Left lung (tissue), 10 donors: Measurements from ENCODE around the gene AGTR1. TPM values are rescaled to one million over a fixed set of nuclear protein-coding genes. Genes with fewer than 3 reads are reported as not detected.

Experiments
- ATAC-seq: fragments of 200-7000 bp; cut with Tn5 transposase; one replicate; pipeline ENCODE4 v1.9.1; 2020; ENCODE audit warnings: moderate library complexity
- DNase-seq, 4 donors: peaks; one replicate each; pipeline ENCODE4 v3.0.0-alpha.2; 2013 to 2020
- H3K27ac ChIP-seq, 2 donors: fragments of 200-600 bp; sonication (generic) in 1 of 2; one replicate each; pipeline versions ENCODE4 v1.5.0 to v1.8.0; 2020 to 2021
- H3K27me3 ChIP-seq, 2 donors: fragments of 200-600 bp; sonication (generic) in 1 of 2; one replicate each; pipeline versions ENCODE4 v1.5.0 to v1.8.0; 2020 to 2021
- H3K36me3 ChIP-seq, 2 donors: fragments of 200-600 bp; sonication (generic) in 1 of 2; one replicate each; pipeline versions ENCODE4 v1.5.0 to v1.8.0; 2020 to 2021
- H3K4me1 ChIP-seq, 2 donors: fragments of 200-600 bp; one replicate each; pipeline ENCODE4 v1.8.0; 2021
- H3K4me3 ChIP-seq, 2 donors: fragments of 200-600 bp; sonication (generic) in 1 of 2; one replicate each; pipeline versions ENCODE4 v1.5.0 to v1.8.0; 2020 to 2021; ENCODE audit warnings: mild to moderate bottlenecking in 1 of 2
- H3K9me3 ChIP-seq, 2 donors: fragments of 200-600 bp; sonication (generic) in 1 of 2; one replicate each; pipeline versions ENCODE4 v1.5.0 to v1.8.0; 2020 to 2021
- CTCF ChIP-seq, 2 donors: fragments of 200-600 bp; sonication (generic) in 1 of 2; IDR thresholded peaks; one replicate each; pipeline versions ENCODE4 v1.5.0 to v1.8.0; 2021; ENCODE audit warnings: antibody characterized with exemption in 2 of 2
- intact Hi-C, 2 donors: fragments of 100-400 bp; cut with DNase I; formaldehyde crosslinking; loops; one replicate each; pipeline versions ENCODE4 v1.11.2 to v1.14.2; 2022
- polyA plus RNA-seq, 6 donors: library from polyadenylated mRNA; unstranded; fragments of 120-200 nt; gene quantifications; one replicate each; pipeline ENCODE4 v1.2.1, GENCODE V29; 2013; ENCODE audit not compliant: insufficient read length in 6 of 6
- total RNA-seq, 2 donors: library from RNA; stranded (reverse); fragmentation: NEBNext Ultra II Directional; extraction: Animal tissue kit (Norgen Biotek cat#: 25700); gene quantifications; one replicate each; pipeline ENCODE4 v1.2.1, GENCODE V29; 2021
- donor health status: DM: no; HTN: yes; CAD: no.
- donor health status: DM: no; HTN: no; CAD: no.

Gene AGTR1
- total and polyA plus RNA-seq, 8 donors, result 7.2 to 28.2 (median 22.7) TPM

GRCh38 chr3:148709560-148710253 is 12.0 kb downstream of the AGTR1 start:
- ATAC-seq (no peak), DNase-seq (no peak)
- TF ChIP-seq CTCF (IDR thresholded peaks at IDR 0.05), result no peak
- Histone ChIP-seq H3K4me1 (no peaks in the 10 kb centered on the region), H3K36me3 (no peaks in the 10 kb centered on the region), H3K27me3 (no peaks in the 10 kb centered on the region), H3K27ac (no peak overlapping the region), H3K4me3 (no peak overlapping the region), H3K9me3 (no peaks in the 10 kb centered on the region)
- intact Hi-C loops, result no loop called here

- intact Hi-C loops, result no loop called here
- Histone ChIP-seq H3K9me3 (no peaks in the 10 kb centered on the region), H3K27me3 (no peaks in the 10 kb centered on the region), H3K4me3 (no peak overlapping the region), H3K4me1 (no peaks in the 10 kb centered on the region), H3K27ac (no peak overlapping the region), H3K36me3 (no peaks in the 10 kb centered on the region)
- ATAC-seq, result no peak
- DNase-seq, result no peak
- no peak for TF ChIP-seq CTCF (IDR thresholded peaks at IDR 0.05)
Measured at GRCh38 chr3:148710665-148711064, 13.0 kb downstream of the AGTR1 start.

GRCh38 chr3:148711981-148712666 is 14.4 kb downstream of the AGTR1 start:
- Histone ChIP-seq H3K36me3 (no peaks in the 10 kb centered on the region), H3K27ac (no peak overlapping the region), H3K9me3 (no peaks in the 10 kb centered on the region), H3K4me3 (no peak overlapping the region), H3K27me3 (no peaks in the 10 kb centered on the region), H3K4me1 (no peaks in the 10 kb centered on the region)
- DNase-seq, result no peak
- intact Hi-C loops, result no loop called here
- no peak for TF ChIP-seq CTCF (IDR thresholded peaks at IDR 0.05)
- no peak for ATAC-seq

DNA sequence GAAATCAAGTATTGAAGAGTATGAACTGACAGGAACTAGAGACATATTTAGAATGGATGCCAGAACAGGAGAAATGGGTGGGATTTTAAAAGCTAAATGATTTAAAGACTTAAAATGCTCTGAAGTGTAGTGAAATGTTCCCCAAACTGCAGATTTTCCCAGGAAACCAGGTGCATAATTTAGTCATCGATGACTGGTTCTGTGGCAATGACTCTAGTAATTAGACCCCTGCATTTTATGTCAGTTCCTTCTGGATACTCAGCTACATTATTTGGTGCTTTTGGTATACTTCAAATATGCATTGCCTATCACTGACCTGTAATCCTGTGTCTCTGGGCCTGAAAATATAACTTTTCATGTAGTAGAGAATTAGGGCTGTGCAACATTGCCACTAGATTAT is 16.8 kb downstream of the AGTR1 start:
- Histone ChIP-seq H3K9me3 (no peaks in the 10 kb centered on the region), H3K4me1 (no peaks in the 10 kb centered on the region), H3K27me3 (no peaks in the 10 kb centered on the region), H3K27ac (no peak overlapping the region), H3K36me3 (no peaks in the 10 kb centered on the region), H3K4me3 (no peak overlapping the region)
- intact Hi-C loops, result no loop called here
- DNase-seq (no peak), ATAC-seq (no peak)
- no peak for TF ChIP-seq CTCF (IDR thresholded peaks at IDR 0.05)

DNA sequence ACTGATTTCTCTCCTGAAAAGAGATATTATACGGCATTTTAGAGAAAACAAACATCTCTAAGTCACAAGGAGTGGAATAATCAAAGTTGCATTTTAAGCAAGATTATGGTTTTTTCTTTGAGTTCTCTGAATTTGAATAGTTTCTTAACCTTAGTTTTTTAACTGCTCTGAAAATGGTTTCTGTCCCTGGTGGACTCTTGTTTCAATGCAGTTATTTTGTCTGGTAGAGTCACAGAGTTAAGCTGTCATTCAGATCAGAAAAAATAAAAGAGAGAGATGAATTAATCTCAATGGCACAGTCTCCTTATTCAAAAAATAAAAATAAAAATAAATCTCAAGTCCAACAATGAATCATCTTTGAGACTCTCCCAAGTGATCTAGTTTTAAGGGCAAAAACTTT is 19.0 kb downstream of the AGTR1 start:
- DNase-seq (no peak), ATAC-seq (no peak)
- Histone ChIP-seq H3K27me3 (no peaks in the 10 kb centered on the region), H3K9me3 (no peaks in the 10 kb centered on the region), H3K4me3 (no peak overlapping the region), H3K27ac (no peak overlapping the region), H3K4me1 (no peaks in the 10 kb centered on the region), H3K36me3 (no peaks in the 10 kb centered on the region)
- TF ChIP-seq CTCF (IDR thresholded peaks at IDR 0.05), result no peak
- intact Hi-C loops, result no loop called here
